ENCODE measurements around the gene ETF1.

DNA sequence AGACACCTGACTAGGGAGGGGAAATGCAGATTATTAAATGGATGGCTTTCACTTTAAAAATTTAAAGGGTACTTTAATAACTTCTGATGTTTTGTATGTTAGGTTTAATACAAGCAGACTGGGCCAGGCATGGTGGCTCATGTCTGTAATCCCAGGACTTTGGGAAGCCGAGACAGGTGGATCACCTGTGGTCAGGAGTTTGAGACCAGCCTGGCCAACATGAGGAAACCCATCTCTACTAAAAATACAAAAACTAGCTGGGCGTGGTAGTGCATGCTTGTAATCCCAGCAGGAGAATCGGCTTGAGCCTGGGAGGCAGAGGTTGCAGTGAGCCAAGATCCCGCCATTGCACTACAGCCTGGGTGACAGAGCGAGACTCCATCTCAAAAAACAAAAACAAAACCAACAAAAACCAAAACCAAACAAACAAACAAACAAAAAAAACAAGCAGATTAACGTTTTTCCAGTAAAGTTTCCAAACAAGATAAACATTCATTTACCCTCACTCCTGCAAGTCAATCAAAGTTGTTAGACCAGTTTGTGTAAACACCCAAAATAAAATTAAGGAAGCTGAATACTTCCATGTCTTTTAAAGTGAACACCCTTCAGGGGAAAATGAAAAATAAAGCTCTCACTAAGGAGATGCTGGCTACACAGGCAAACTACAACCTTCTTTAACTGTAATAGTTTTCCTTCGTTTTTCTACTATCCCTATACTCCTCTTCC, 14.1 kb downstream of the ETF1 start:
- no peak for TF ChIP-seq POLR2A (IDR thresholded peaks at IDR 0.05)
- TF ChIP-seq, protein P1, sequence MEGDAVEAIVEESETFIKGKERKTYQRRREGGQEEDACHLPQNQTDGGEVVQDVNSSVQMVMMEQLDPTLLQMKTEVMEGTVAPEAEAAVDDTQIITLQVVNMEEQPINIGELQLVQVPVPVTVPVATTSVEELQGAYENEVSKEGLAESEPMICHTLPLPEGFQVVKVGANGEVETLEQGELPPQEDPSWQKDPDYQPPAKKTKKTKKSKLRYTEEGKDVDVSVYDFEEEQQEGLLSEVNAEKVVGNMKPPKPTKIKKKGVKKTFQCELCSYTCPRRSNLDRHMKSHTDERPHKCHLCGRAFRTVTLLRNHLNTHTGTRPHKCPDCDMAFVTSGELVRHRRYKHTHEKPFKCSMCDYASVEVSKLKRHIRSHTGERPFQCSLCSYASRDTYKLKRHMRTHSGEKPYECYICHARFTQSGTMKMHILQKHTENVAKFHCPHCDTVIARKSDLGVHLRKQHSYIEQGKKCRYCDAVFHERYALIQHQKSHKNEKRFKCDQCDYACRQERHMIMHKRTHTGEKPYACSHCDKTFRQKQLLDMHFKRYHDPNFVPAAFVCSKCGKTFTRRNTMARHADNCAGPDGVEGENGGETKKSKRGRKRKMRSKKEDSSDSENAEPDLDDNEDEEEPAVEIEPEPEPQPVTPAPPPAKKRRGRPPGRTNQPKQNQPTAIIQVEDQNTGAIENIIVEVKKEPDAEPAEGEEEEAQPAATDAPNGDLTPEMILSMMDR (IDR thresholded peaks at IDR 0.05): no peak
